NOMO-1 (cell line): ENCODE results near the gene POLR3E.
A peak's percentile ranks its signal among the peaks of the same experiment; 100 is the strongest.
"Not testable (repeated sequence)": the region's sequence is repeated elsewhere in the genome, so short reads cannot be mapped to it uniquely, and the experiment has no call there.

Source experiments
- DNase-seq, 2 experiments: peaks; one replicate each; lab custom pipeline; 2025; ENCODE audit not compliant: unreplicated experiment in 2 of 2; lab: John Stamatoyannopoulos, UW

Gene POLR3E

DNA sequence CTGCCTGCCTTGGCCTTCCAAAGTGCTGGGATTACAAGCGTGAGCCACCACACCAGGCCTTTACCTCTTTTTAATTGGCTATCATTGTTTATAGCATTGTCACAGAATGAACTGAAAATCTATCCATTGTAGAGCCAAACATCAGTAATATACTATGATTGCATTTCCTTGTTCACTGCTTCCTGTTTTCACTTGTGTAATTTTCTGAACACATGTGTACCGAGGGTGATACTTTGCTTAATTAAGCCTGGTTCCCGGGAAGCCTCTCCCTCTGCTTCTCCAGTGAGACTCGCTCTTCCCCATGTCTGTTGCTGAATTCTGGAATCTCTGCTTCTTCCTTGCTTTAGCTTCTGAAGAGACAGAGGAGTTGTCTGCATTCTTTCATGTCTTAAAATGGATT lies 33.1 kb downstream of the POLR3E start:
- DNase-seq = peak in 1 of 2 experiments; percentile 1

GRCh38 chr16:22333457-22333994 lies 36.3 kb downstream of the POLR3E start:
- DNase-seq = no peak

DNA sequence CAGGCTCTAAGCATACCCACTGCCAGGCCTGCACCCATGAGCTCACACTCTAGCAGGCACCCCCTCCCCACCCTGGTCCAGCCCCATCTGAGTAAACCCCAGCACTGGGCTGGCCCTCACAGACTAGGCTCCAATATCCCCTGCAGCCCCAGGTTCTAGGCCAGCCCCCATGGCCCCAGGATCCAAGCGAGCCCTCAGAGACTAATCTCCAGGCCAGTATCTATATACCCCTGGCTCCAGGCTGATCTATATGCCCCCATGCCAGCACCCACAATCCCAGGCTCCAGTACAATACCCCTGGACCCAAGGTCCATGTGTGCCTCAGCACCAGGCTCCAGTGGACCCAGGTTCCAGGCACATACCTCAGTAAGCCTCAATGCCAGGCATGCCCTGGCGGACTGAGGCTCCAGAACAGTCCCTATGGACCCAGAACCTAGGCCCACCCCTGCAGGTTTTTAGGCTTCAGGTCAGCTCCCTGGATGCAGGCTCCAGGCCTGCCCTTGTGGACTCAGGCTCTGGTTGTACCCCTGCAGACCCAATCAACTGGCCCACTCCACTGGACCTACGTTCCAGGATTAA lies 38.5 kb downstream of the POLR3E start:
- DNase-seq = no peak

GRCh38 chr16:22336581-22336980 lies 39.4 kb downstream of the POLR3E start:
- no peak for DNase-seq

GRCh38 chr16:22337045-22337444 lies 39.8 kb downstream of the POLR3E start:
- DNase-seq = no peak

DNA sequence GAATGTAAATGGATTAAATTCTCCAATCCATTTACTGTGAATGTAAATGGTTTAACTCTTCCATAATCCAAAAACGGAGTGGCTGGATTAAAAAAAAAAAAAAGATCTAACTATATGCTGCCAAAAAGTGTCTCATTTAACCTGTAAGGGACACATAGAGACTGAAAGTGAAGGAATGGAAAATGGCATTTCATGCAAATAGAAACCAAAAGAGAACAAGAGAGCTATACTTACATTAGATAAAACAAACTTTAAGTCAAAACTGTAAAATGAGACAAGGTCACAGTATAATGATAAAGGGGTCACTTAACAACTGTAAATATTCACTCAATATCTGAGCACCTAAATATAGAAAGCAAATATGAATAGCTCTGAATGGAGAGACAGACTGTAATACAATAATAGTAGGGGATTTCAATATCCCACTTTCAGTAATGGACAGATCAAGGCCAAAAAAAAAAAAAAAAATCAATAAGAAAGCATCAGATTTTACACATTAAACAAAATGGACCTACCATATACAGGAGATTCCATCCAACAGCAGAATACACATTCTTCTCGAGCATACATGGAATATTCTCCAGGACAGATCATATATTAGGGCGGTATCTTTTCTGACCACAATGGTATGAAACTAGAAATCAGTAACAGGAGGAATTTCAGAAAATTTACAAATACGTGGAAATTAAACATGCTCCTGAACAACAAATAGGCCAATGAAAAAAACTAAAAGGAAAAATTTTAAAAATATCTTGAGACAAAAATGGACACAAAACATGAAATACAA lies 40.8 kb downstream of the POLR3E start:
- no peak for DNase-seq

DNA sequence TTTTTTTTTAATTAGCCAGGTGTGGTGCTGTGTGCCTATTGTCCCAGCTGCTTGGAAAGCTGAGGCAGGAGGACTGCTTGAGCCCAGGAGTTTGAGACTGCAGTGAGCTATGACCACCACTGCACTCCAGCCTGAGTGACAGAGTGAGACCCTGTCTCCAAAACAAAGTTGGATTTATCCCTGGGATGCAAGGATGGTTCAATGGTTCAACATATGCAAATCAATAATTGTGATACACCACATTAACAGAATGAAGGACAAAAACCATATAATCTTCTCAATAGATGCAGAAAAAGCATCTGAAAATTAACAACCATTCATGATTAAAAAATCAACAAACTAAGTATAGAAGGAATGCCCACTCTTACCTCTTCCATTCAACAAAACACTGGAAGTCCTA lies 43.7 kb downstream of the POLR3E start:
- no peak for DNase-seq

DNA sequence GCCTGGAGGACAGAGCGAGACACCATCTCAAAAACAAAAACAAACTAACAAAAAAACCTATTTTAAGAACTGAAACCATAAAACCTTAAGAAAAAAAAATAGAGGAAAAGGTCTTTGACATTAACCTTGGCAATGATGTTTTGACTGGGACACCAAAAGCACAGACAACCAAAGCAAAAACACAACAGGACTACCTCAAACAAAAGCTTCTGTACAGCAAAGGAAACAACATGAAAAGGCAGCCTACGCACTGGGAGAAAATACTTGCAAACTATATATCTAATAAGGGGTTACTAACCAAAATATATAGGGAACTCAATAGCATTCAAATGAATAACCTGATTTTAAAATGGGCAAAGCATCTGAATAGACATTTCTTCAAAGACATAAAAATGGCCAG lies 44.9 kb downstream of the POLR3E start:
- no peak for DNase-seq

DNA sequence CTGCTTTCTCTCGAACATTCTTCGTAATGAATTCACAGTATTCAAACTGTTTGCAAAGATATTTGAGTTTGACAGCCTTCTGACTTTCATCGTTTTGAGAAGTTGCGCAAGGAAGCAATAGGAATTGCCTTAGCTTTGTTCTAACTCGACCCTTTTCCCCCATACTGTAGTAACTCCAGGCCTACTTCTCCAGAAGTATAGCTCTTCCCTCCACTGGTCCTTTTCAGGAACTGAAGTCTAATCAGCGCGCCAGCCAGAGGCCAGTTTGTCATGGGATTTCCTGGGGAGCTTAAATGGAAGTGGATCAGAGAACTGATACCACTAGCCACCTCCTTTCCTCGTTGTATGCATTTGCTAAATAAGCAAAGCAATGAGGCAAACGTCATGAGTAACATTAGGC lies 49.3 kb downstream of the POLR3E start:
- no peak for DNase-seq

GRCh38 chr16:22347100-22347820 lies 50.1 kb downstream of the POLR3E start:
- DNase-seq = no peak

DNA sequence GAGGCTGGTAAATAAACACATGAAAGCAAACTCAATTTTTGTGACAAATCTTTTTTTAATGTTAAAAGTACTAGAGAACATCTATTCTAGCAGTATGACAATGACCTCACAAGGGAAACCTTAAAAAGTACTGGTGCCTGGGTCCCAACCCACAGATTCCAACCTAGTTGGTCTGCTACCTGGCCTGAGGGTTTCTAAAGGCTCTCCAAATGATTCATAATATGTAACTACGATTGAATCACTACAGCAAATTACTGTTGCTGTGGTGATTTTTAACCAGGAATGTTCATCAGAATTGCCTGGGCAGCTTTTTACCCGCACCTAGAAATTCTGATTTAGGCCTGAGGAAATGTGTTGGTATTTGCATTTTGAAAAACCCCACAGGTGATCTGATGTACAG lies 51.1 kb downstream of the POLR3E start:
- no peak for DNase-seq

GRCh38 chr16:22351017-22351416 lies 53.8 kb downstream of the POLR3E start:
- DNase-seq = not testable (repeated sequence)

DNA sequence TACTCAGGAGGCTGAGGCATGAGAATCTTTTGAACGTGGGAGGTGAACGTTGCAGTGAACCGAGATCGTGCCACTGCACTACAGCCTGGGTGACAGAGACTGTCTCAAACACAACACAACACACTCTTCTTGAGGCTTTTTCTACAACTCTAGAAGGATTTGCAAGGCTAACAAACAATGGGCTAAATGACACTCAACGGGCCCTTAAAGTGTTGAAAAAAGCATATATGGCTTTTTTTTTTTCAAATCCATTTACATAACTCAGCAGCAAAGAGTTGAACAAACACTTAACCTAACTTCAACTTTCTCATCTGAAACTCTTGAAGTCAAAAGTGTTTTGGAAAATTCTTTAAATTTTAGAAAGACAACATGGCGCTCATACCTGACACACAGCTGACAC lies 54.9 kb downstream of the POLR3E start:
- DNase-seq = no peak

GRCh38 chr16:22352723-22353122 lies 55.5 kb downstream of the POLR3E start:
- DNase-seq = no peak

- peak; percentile 80 to 92 for DNase-seq
Observed at GRCh38 chr16:22353191-22353919, 56.1 kb downstream of the POLR3E start.

- peak in 1 of 2 experiments; percentile 86 for DNase-seq
Observed at GRCh38 chr16:22353933-22354541, 56.8 kb downstream of the POLR3E start.

- peak; percentile 64 to 79 for DNase-seq
Observed at GRCh38 chr16:22355487-22355908, 58.3 kb downstream of the POLR3E start.

- DNase-seq = no peak
Observed at GRCh38 chr16:22356930-22357634, 59.9 kb downstream of the POLR3E start.

GRCh38 chr16:22357635-22357971 lies 60.4 kb downstream of the POLR3E start:
- no peak for DNase-seq

DNA sequence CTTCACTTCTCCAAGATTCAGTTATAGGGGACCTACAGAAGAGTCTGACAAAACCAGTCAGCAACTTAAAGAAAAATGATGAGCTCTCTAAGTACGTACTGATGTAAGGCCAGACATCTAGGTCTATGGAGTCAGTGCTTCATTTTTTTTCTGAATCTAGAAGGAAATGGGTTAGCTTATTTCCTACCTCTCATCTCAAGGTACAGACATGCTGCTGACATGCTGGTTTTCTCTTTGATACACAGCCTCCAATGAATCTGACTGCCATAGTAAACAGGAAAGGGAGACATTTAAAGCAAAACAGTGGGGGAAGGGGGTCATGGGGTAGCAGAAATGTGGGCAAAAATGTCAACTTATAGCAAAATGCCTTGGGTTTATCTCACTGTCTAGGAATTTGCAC lies 60.8 kb downstream of the POLR3E start:
- no peak for DNase-seq
